Liver (tissue), 9 donors: ENCODE measurements around the gene PHLDB3. TPM values are rescaled to one million over a fixed set of nuclear protein-coding genes. Genes with fewer than 3 reads are reported as not detected.
"Not testable (repeated sequence)": the region's sequence is repeated elsewhere in the genome, so short reads cannot be mapped to it uniquely, and the experiment has no call there.

Experiments used
- DNase-seq: peaks from one replicate; pipeline ENCODE4 v3.0.0-alpha.2; 2017; ENCODE audit warnings: low spot score
- H3K27ac ChIP-seq, 2 donors: one replicate each; pipeline ENCODE4 v1.7.0; 2013; ENCODE audit warnings: inconsistent platforms in 2 of 2, low read length in 2 of 2, control low read depth in 1 of 2, low read depth in 1 of 2, mild to moderate bottlenecking in 1 of 2
- H3K27me3 ChIP-seq, 4 donors: one replicate each; pipeline versions ENCODE4 v1.6.1 to v1.7.0; 2013; ENCODE audit warnings: low read length in 3 of 4, inconsistent platforms in 1 of 4, mild to moderate bottlenecking in 1 of 4, moderate library complexity in 1 of 4; ENCODE audit not compliant: control insufficient read depth in 4 of 4, insufficient read depth in 4 of 4
- H3K36me3 ChIP-seq, 4 donors: one replicate each; pipeline versions ENCODE4 v1.6.1 to v1.7.0; 2013; ENCODE audit warnings: low read length in 3 of 4, mild to moderate bottlenecking in 3 of 4, low read depth in 1 of 4, moderate library complexity in 1 of 4; ENCODE audit not compliant: control insufficient read depth in 4 of 4, insufficient read depth in 3 of 4
- H3K4me1 ChIP-seq, 4 donors: one replicate each; pipeline versions ENCODE4 v1.6.1 to v1.7.0; 2013; ENCODE audit warnings: low read length in 3 of 4, mild to moderate bottlenecking in 3 of 4, moderate library complexity in 1 of 4; ENCODE audit not compliant: control insufficient read depth in 4 of 4, insufficient read depth in 4 of 4
- H3K4me3 ChIP-seq, 3 donors: one replicate each; pipeline versions ENCODE4 v1.6.1 to v1.7.0; 2013; ENCODE audit warnings: low read length in 3 of 3, control low read depth in 1 of 3, low read depth in 1 of 3, mild to moderate bottlenecking in 1 of 3
- H3K9ac ChIP-seq, 2 donors: one replicate each; pipeline ENCODE4 v1.7.0; 2013; ENCODE audit warnings: low read length in 2 of 2, mild to moderate bottlenecking in 2 of 2, moderate library complexity in 2 of 2, control low read depth in 1 of 2, low read depth in 1 of 2
- H3K9me3 ChIP-seq, 4 donors: one replicate each; pipeline versions ENCODE4 v1.6.1 to v1.7.0; 2013; ENCODE audit warnings: low read length in 3 of 4; ENCODE audit not compliant: control insufficient read depth in 4 of 4
- CTCF ChIP-seq: fragments of 150-350 bp; IDR thresholded peaks from 2 replicates; pipeline ENCODE4 v1.5.1; 2017; ENCODE audit warnings: improper control_type of control experiment, low read depth, low read length; ENCODE audit not compliant: missing input control
- EGR1 ChIP-seq, 2 donors: IDR thresholded peaks; 2 replicates each; pipeline ENCODE4 v1.6.1; 2016 to 2018; ENCODE audit warnings: antibody characterized with exemption in 2 of 2, low read depth in 2 of 2
- FOXA1 ChIP-seq: IDR thresholded peaks from 2 replicates; pipeline ENCODE4 v1.6.1; 2016; ENCODE audit warnings: antibody characterized with exemption
- FOXA2 ChIP-seq: IDR thresholded peaks from 2 replicates; pipeline ENCODE4 v1.6.1; 2016; ENCODE audit warnings: antibody characterized with exemption
- GABPA ChIP-seq, 2 donors: IDR thresholded peaks in 1 of 2; conservative IDR thresholded peaks in 1 of 2; 2 replicates each; pipeline ENCODE4 v1.6.1; 2016; ENCODE audit warnings: antibody characterized with exemption in 2 of 2, mild to moderate bottlenecking in 1 of 2, moderate library complexity in 1 of 2
- HNF4A ChIP-seq, 2 donors: conservative IDR thresholded peaks; 2 replicates each; pipeline ENCODE4 v1.6.1; 2016; ENCODE audit warnings: antibody characterized with exemption in 2 of 2, mild to moderate bottlenecking in 2 of 2
- JUND ChIP-seq, 2 donors: IDR thresholded peaks; 2 replicates each; pipeline ENCODE4 v1.6.1; 2016; ENCODE audit warnings: antibody characterized with exemption in 2 of 2
- NR2F2 ChIP-seq: IDR thresholded peaks from 2 replicates; pipeline ENCODE4 v1.6.1; 2016; ENCODE audit warnings: antibody characterized with exemption
- REST ChIP-seq: IDR thresholded peaks from 2 replicates; pipeline ENCODE4 v1.6.1; 2016; ENCODE audit warnings: antibody characterized with exemption, mild to moderate bottlenecking
- RXRA ChIP-seq, 2 donors: IDR thresholded peaks; 2 replicates each; pipeline ENCODE4 v1.6.1; 2017 to 2018; ENCODE audit warnings: antibody characterized with exemption in 2 of 2, mild to moderate bottlenecking in 1 of 2
- SP1 ChIP-seq: IDR thresholded peaks from 2 replicates; pipeline ENCODE4 v1.6.1; 2018; ENCODE audit warnings: antibody characterized with exemption, mild to moderate bottlenecking
- TAF1 ChIP-seq: conservative IDR thresholded peaks from 2 replicates; pipeline ENCODE4 v1.6.1; 2016; ENCODE audit warnings: antibody characterized with exemption, mild to moderate bottlenecking
- YY1 ChIP-seq: IDR thresholded peaks from 2 replicates; pipeline ENCODE4 v1.6.1; 2016; ENCODE audit warnings: antibody characterized with exemption, mild to moderate bottlenecking
- WGBS: extraction: QIAGEN DNeasy Blood & Tissue Kit; methylation state at CpG from one replicate; pipeline ENCODE4 v1.1.7; 2013; 5-methylcytosine and 5-hydroxymethylcytosine counted together
- polyA plus RNA-seq, 2 donors: library from polyadenylated mRNA; stranded (reverse) in 1 of 2; unstranded in 1 of 2; fragments of 200-250 nt in 1 of 2; fragments of >200 nt in 1 of 2; fragmentation: Nextera tagmentation in 1 of 2; extraction: Ambion mirVana in 1 of 2; gene quantifications; one replicate each; pipeline versions ENCODE4 v1.2.1 to v1.2.3, GENCODE V29; 2013 to 2015
- total RNA-seq, 2 donors: library from RNA; depleted of rRNA; stranded (reverse); fragments of >200 nt; gene quantifications; one replicate each; pipeline ENCODE4 v1.2.3, GENCODE V29; 2014
- donor health status: healthy.
- donor health status: healthy.
- donor health status: healthy.
- donor health status: healthy.
- donor health status: healthy.

PHLDB3 gene
- total and polyA plus RNA-seq, 4 donors = 10.6 to 18.2 (median 11.7) TPM

DNA sequence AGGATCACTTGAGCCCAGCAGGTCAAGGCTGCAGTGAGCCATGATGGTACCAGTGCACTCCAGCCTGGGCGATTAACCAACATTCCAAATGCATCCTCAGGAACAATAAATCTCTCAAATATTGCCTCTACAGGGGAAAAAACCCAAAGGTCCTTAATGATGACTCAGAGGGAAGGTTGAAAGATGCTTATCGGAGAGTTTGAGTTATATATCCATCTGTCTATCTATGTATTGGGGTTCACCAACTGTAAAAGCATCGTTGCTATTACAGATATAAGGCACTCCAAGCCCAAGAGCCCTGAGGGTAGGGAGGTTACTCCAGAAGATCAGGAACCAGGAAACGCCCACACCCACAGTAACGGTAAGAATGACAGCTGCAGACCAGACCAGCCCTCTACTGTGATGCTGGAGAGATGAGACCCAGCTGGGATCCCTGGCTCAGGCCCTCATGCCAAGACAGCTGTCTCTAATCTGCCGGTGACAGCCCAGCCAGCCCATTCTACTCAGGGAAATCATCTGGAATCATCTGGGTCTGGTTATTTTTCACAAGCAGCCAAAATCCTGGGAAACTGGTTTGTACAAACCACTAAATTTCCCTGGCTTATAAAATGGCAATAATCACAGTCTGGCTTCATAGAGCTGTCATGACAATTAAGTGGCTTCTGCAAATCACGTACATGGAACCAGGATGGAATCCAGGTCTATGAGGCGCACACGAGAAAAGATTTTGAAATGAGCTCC, 66.1 kb downstream of the PHLDB3 start (continued):
- no peak for TF ChIP-seq REST
- TF ChIP-seq YY1 = no peak
- no peak for TF ChIP-seq JUND (IDR thresholded peaks at IDR 0.05)
- no peak for TF ChIP-seq FOXA1
- no peak for TF ChIP-seq FOXA2

- DNase-seq = no peak
Observed at GRCh38 chr19:43437712-43438111, 66.8 kb downstream of the PHLDB3 start.

GRCh38 chr19:43437284-43437683, 67.3 kb downstream of the PHLDB3 start:
- H3K4me3 ChIP-seq, H3K27me3 ChIP-seq, H3K4me1 ChIP-seq, H3K9ac ChIP-seq, DNase-seq, H3K9me3 ChIP-seq, H3K27ac ChIP-seq, H3K36me3 ChIP-seq: not testable (repeated sequence)
- WGBS = 90% methylated on average over 11 of the region's 11 CpGs

More at GRCh38 chr19:43437712-43438111, 66.8 kb downstream of the PHLDB3 start:
- Histone ChIP-seq H3K4me3 (no peak overlapping the region), H3K9me3 (no peaks in the 10 kb centered on the region), H3K36me3 (no peaks in the 10 kb centered on the region), H3K4me1 (no peaks in the 10 kb centered on the region), H3K9ac (no peak overlapping the region), H3K27ac (no peak overlapping the region), H3K27me3 (no peaks in the 10 kb centered on the region)
- 81% methylated on average over 6 of the region's 6 CpGs for WGBS
- no peak for TF ChIP-seq FOXA2
- no peak for TF ChIP-seq FOXA1
- TF ChIP-seq REST = no peak
- TF ChIP-seq CTCF = no peak
- no peak for TF ChIP-seq TAF1
- TF ChIP-seq EGR1 (IDR thresholded peaks at IDR 0.05; ENCODE audit: low read depth in 2 of 2) = no peak
- TF ChIP-seq RXRA (IDR thresholded peaks at IDR 0.05) = no peak
- no peak for TF ChIP-seq SP1
- no peak for TF ChIP-seq HNF4A (conservative IDR thresholded peaks at IDR 0.05)
- no peak for TF ChIP-seq NR2F2
- TF ChIP-seq GABPA (IDR thresholded peaks at IDR 0.05 in 1 of 2, conservative IDR thresholded peaks at IDR 0.05 in 1 of 2) = no peak
